Measurements from ENCODE around the gene ANAPC1.
"Not testable (repeated sequence)": the region's sequence is repeated elsewhere in the genome, so short reads cannot be mapped to it uniquely, and the experiment has no call there.

The ANAPC1 gene

GRCh38 chr2:111768266-111769190 is 115.5 kb downstream of the ANAPC1 start:
- H2BK12ac ChIP-seq (ENCODE audit: low read length in 2 of 2); H2AFZ ChIP-seq (ENCODE audit: low read depth, low read length); H3K4ac ChIP-seq (ENCODE audit: low read depth in 1 of 2, low read length in 2 of 2); H3K4me3 ChIP-seq (ENCODE audit: insufficient read depth in 1 of 2, low read depth in 1 of 2, low read length in 2 of 2); H4K91ac ChIP-seq (ENCODE audit: low read length); H3K9me3 ChIP-seq (ENCODE audit: control insufficient read depth, low read length); H3K18ac ChIP-seq (ENCODE audit: low read depth in 1 of 2, low read length in 2 of 2); H2BK120ac ChIP-seq (ENCODE audit: low read depth, low read length); H3K27ac ChIP-seq (ENCODE audit: low read length, poor library complexity, severe bottlenecking); H3K4me1 ChIP-seq (ENCODE audit: control insufficient read depth, insufficient read depth, low read depth, low read length); H3K36me3 ChIP-seq (ENCODE audit: control insufficient read depth in 1 of 2, insufficient read depth in 2 of 2, low read depth in 1 of 2, low read length in 2 of 2); DNase-seq; H3K23ac ChIP-seq (ENCODE audit: low read length in 2 of 2); H2BK15ac ChIP-seq (ENCODE audit: low read depth, poor library complexity, severe bottlenecking); H3K9ac ChIP-seq (ENCODE audit: low read length); H2AK5ac ChIP-seq (ENCODE audit: low read length, severe bottlenecking); H3K4me2 ChIP-seq (ENCODE audit: low read length, poor library complexity, severe bottlenecking); H3K79me1 ChIP-seq (replicated peaks; ENCODE audit: low read length, poor library complexity, severe bottlenecking); H4K8ac ChIP-seq (ENCODE audit: low read length); H3K14ac ChIP-seq (ENCODE audit: low read length in 2 of 2); H3K27me3 ChIP-seq (ENCODE audit: control insufficient read depth in 1 of 2, insufficient read depth in 1 of 2, low read length in 2 of 2); H2BK5ac ChIP-seq (ENCODE audit: low read depth, low read length, poor library complexity, severe bottlenecking): not testable (repeated sequence)
- 100% methylated on average over 2 of the region's 8 CpGs for WGBS

- H3K36me3 ChIP-seq (ENCODE audit: control insufficient read depth in 1 of 2, insufficient read depth in 2 of 2, low read depth in 1 of 2, low read length in 2 of 2); H2BK5ac ChIP-seq (ENCODE audit: low read depth, low read length, poor library complexity, severe bottlenecking); H3K4me2 ChIP-seq (ENCODE audit: low read length, poor library complexity, severe bottlenecking); DNase-seq; H2AFZ ChIP-seq (ENCODE audit: low read depth, low read length); H3K27me3 ChIP-seq (ENCODE audit: control insufficient read depth in 1 of 2, insufficient read depth in 1 of 2, low read length in 2 of 2); H3K23ac ChIP-seq (ENCODE audit: low read length in 2 of 2); H2BK120ac ChIP-seq (ENCODE audit: low read depth, low read length); H3K9ac ChIP-seq (ENCODE audit: low read length); H4K8ac ChIP-seq (ENCODE audit: low read length); H3K4me3 ChIP-seq (ENCODE audit: insufficient read depth in 1 of 2, low read depth in 1 of 2, low read length in 2 of 2); H3K79me1 ChIP-seq (replicated peaks; ENCODE audit: low read length, poor library complexity, severe bottlenecking); H3K4ac ChIP-seq (ENCODE audit: low read depth in 1 of 2, low read length in 2 of 2); H2BK15ac ChIP-seq (ENCODE audit: low read depth, poor library complexity, severe bottlenecking); H4K91ac ChIP-seq (ENCODE audit: low read length); H3K9me3 ChIP-seq (ENCODE audit: control insufficient read depth, low read length); H3K14ac ChIP-seq (ENCODE audit: low read length in 2 of 2); H3K4me1 ChIP-seq (ENCODE audit: control insufficient read depth, insufficient read depth, low read depth, low read length); H2AK5ac ChIP-seq (ENCODE audit: low read length, severe bottlenecking); H3K27ac ChIP-seq (ENCODE audit: low read length, poor library complexity, severe bottlenecking); H2BK12ac ChIP-seq (ENCODE audit: low read length in 2 of 2); H3K18ac ChIP-seq (ENCODE audit: low read depth in 1 of 2, low read length in 2 of 2): not testable (repeated sequence)
- 54% methylated on average over 2 of the region's 4 CpGs for WGBS
Measured at GRCh38 chr2:111767087-111767486, 116.9 kb downstream of the ANAPC1 start.

- H3K9ac ChIP-seq (ENCODE audit: low read length); H3K18ac ChIP-seq (ENCODE audit: low read depth in 1 of 2, low read length in 2 of 2); H2BK12ac ChIP-seq (ENCODE audit: low read length in 2 of 2); H3K36me3 ChIP-seq (ENCODE audit: control insufficient read depth in 1 of 2, insufficient read depth in 2 of 2, low read depth in 1 of 2, low read length in 2 of 2); H2AFZ ChIP-seq (ENCODE audit: low read depth, low read length); H4K91ac ChIP-seq (ENCODE audit: low read length); H3K4me1 ChIP-seq (ENCODE audit: control insufficient read depth, insufficient read depth, low read depth, low read length); H3K79me1 ChIP-seq (replicated peaks; ENCODE audit: low read length, poor library complexity, severe bottlenecking); H3K27ac ChIP-seq (ENCODE audit: low read length, poor library complexity, severe bottlenecking); H3K14ac ChIP-seq (ENCODE audit: low read length in 2 of 2); H3K27me3 ChIP-seq (ENCODE audit: control insufficient read depth in 1 of 2, insufficient read depth in 1 of 2, low read length in 2 of 2); H2AK5ac ChIP-seq (ENCODE audit: low read length, severe bottlenecking); DNase-seq; H3K4ac ChIP-seq (ENCODE audit: low read depth in 1 of 2, low read length in 2 of 2); H2BK5ac ChIP-seq (ENCODE audit: low read depth, low read length, poor library complexity, severe bottlenecking); H3K4me2 ChIP-seq (ENCODE audit: low read length, poor library complexity, severe bottlenecking); H4K8ac ChIP-seq (ENCODE audit: low read length); H3K4me3 ChIP-seq (ENCODE audit: insufficient read depth in 1 of 2, low read depth in 1 of 2, low read length in 2 of 2); H3K9me3 ChIP-seq (ENCODE audit: control insufficient read depth, low read length); H2BK15ac ChIP-seq (ENCODE audit: low read depth, poor library complexity, severe bottlenecking); H2BK120ac ChIP-seq (ENCODE audit: low read depth, low read length); H3K23ac ChIP-seq (ENCODE audit: low read length in 2 of 2): not testable (repeated sequence)
- WGBS: no CpG with 5 or more reads among the region's 8 CpGs
Measured at GRCh38 chr2:111766295-111766694, 117.7 kb downstream of the ANAPC1 start.

GRCh38 chr2:111764151-111764550 is 119.8 kb downstream of the ANAPC1 start:
- H3K4me3 ChIP-seq (ENCODE audit: insufficient read depth in 1 of 2, low read depth in 1 of 2, low read length in 2 of 2); H3K27me3 ChIP-seq (ENCODE audit: control insufficient read depth in 1 of 2, insufficient read depth in 1 of 2, low read length in 2 of 2); H3K4ac ChIP-seq (ENCODE audit: low read depth in 1 of 2, low read length in 2 of 2); DNase-seq; H2AFZ ChIP-seq (ENCODE audit: low read depth, low read length); H2BK120ac ChIP-seq (ENCODE audit: low read depth, low read length); H4K8ac ChIP-seq (ENCODE audit: low read length); H3K4me2 ChIP-seq (ENCODE audit: low read length, poor library complexity, severe bottlenecking); H2BK12ac ChIP-seq (ENCODE audit: low read length in 2 of 2); H4K91ac ChIP-seq (ENCODE audit: low read length); H3K4me1 ChIP-seq (ENCODE audit: control insufficient read depth, insufficient read depth, low read depth, low read length); H3K18ac ChIP-seq (ENCODE audit: low read depth in 1 of 2, low read length in 2 of 2); H2BK5ac ChIP-seq (ENCODE audit: low read depth, low read length, poor library complexity, severe bottlenecking); H3K23ac ChIP-seq (ENCODE audit: low read length in 2 of 2); H3K79me1 ChIP-seq (replicated peaks; ENCODE audit: low read length, poor library complexity, severe bottlenecking); H3K14ac ChIP-seq (ENCODE audit: low read length in 2 of 2); H3K9me3 ChIP-seq (ENCODE audit: control insufficient read depth, low read length); H3K36me3 ChIP-seq (ENCODE audit: control insufficient read depth in 1 of 2, insufficient read depth in 2 of 2, low read depth in 1 of 2, low read length in 2 of 2); H2BK15ac ChIP-seq (ENCODE audit: low read depth, poor library complexity, severe bottlenecking); H3K9ac ChIP-seq (ENCODE audit: low read length); H2AK5ac ChIP-seq (ENCODE audit: low read length, severe bottlenecking); H3K27ac ChIP-seq (ENCODE audit: low read length, poor library complexity, severe bottlenecking): not testable (repeated sequence)
- 94% methylated on average over 2 of the region's 4 CpGs for WGBS

Measured in mesenchymal stem cell (in vitro differentiated cells and primary cell).